Breast epithelium (tissue), 4 donors: ENCODE data around the gene BDNF. TPM values are rescaled to one million over a fixed set of nuclear protein-coding genes. Genes with fewer than 3 reads are reported as not detected.

ENCODE experiments used
- DNase-seq, 2 donors: peaks; one replicate each; pipeline ENCODE4 v3.0.0-alpha.2; 2019; ENCODE audit warnings: low spot score in 2 of 2
- H3K27ac ChIP-seq, 2 donors: fragments of 200-600 bp; sonication (generic) in 1 of 2; one replicate each; pipeline ENCODE4 v1.5.1; 2016 to 2019; ENCODE audit warnings: mild to moderate bottlenecking in 1 of 2
- H3K27me3 ChIP-seq, 2 donors: fragments of 200-600 bp; sonication (generic) in 1 of 2; one replicate each; pipeline versions ENCODE4 v1.5.1 to v1.6.0; 2017 to 2019; ENCODE audit warnings: control low read depth in 1 of 2, mild to moderate bottlenecking in 1 of 2
- H3K36me3 ChIP-seq: fragments of 200-600 bp; one replicate; pipeline ENCODE4 v1.5.1; 2019
- H3K4me1 ChIP-seq, 2 donors: fragments of 200-600 bp; sonication (generic); one replicate each; pipeline ENCODE4 v1.5.1; 2016 to 2019; ENCODE audit warnings: control low read depth in 1 of 2
- H3K4me3 ChIP-seq, 3 donors: fragments of 200-600 bp; sonication (generic); 1 replicate in 2 of 3; 2 replicates in 1 of 3; pipeline ENCODE4 v1.5.1; 2016 to 2019; ENCODE audit warnings: mild to moderate bottlenecking in 3 of 3, moderate library complexity in 2 of 3
- H3K9me3 ChIP-seq, 2 donors: fragments of 200-600 bp; sonication (generic) in 1 of 2; one replicate each; pipeline ENCODE4 v1.5.1; 2016 to 2019; ENCODE audit warnings: control low read depth in 1 of 2
- POLR2A ChIP-seq: fragments of 450-650 bp; IDR thresholded peaks from one replicate; pipeline ENCODE4 v1.6.1; 2016; ENCODE audit warnings: antibody characterized with exemption, mild to moderate bottlenecking, moderate library complexity
- POLR2AphosphoS5 ChIP-seq, 3 donors: sonication (generic); formaldehyde crosslinking; IDR thresholded peaks; one replicate each; pipeline ENCODE4 v1.6.1; 2017; ENCODE audit warnings: antibody characterized with exemption in 3 of 3
- intact Hi-C: fragments of 100-400 bp; cut with DNase I; formaldehyde crosslinking; loops from one replicate; pipeline ENCODE4 v1.15.1; 2023; ENCODE audit warnings: low total_unique reads
- total RNA-seq, 3 donors: library from RNA; depleted of rRNA; stranded (reverse); fragments of >200 nt; gene quantifications; one replicate each; pipeline ENCODE4 v1.1.0, GENCODE V29; 2016
- TF ChIP-seq, protein P1 (sequence below), 3 donors: fragments of 450-650 bp; IDR thresholded peaks; one replicate each; pipeline ENCODE4 v1.5.1; 2016 to 2017; ENCODE audit warnings: antibody characterized with exemption in 3 of 3, mild to moderate bottlenecking in 3 of 3, moderate library complexity in 3 of 3

BDNF gene
- total RNA-seq, 3 donors from 2014 or later: 0.44 to 0.66 TPM; not detected in 1

DNA sequence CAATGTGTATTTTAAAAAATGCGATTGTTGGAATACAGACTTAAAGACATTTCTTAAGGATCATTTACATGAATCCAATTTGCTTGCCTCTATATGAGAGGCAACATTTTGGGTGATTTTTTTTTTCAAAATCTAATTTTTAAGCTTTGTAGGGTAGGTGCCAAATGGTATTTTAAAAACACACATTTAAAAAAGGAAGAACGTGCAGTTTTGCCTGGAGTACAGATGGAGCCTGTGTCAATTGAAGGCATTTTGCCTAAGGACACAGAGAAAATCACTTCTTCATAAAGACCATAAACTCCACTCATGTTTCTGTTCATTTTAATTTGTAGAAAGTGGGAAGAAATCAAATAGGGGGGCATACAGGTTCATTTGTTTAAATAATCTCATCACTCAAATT lies 91.3 kb downstream of the BDNF start:
- Histone ChIP-seq H3K4me1 (no peaks in the 10 kb centered on the region), H3K27me3 (no peaks in the 10 kb centered on the region), H3K4me3 (no peak overlapping the region), H3K27ac (no peak overlapping the region), H3K36me3 (no peaks in the 10 kb centered on the region), H3K9me3 (no peaks in the 10 kb centered on the region)
- intact Hi-C loops: no loop called here
- DNase-seq: no peak
- TF ChIP-seq POLR2AphosphoS5 (IDR thresholded peaks at IDR 0.05) (no peak), POLR2A (no peak)
- TF ChIP-seq, protein P1, sequence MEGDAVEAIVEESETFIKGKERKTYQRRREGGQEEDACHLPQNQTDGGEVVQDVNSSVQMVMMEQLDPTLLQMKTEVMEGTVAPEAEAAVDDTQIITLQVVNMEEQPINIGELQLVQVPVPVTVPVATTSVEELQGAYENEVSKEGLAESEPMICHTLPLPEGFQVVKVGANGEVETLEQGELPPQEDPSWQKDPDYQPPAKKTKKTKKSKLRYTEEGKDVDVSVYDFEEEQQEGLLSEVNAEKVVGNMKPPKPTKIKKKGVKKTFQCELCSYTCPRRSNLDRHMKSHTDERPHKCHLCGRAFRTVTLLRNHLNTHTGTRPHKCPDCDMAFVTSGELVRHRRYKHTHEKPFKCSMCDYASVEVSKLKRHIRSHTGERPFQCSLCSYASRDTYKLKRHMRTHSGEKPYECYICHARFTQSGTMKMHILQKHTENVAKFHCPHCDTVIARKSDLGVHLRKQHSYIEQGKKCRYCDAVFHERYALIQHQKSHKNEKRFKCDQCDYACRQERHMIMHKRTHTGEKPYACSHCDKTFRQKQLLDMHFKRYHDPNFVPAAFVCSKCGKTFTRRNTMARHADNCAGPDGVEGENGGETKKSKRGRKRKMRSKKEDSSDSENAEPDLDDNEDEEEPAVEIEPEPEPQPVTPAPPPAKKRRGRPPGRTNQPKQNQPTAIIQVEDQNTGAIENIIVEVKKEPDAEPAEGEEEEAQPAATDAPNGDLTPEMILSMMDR (IDR thresholded peaks at IDR 0.05): no peak

DNA sequence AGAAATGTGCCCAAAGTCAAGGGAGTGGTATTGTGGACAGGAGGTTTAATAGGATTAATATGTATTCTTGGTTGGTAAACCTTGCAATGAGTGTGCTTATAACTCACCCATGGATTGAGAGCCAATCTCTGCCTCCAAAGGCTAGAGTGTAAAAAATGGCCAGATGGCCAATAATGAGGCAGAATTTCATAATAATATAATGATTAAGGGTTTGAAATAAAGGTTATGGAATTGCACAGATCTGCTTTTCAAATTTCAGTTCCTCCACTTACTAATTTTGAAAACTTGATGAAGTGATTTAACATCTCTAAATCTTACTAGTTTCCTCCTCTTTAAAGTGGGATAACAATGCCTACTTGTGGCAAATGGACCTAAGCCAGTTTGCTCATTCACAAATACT lies 94.8 kb downstream of the BDNF start:
- Histone ChIP-seq H3K9me3 (no peaks in the 10 kb centered on the region), H3K4me3 (no peak overlapping the region), H3K27ac (no peak overlapping the region), H3K4me1 (no peaks in the 10 kb centered on the region), H3K36me3 (no peaks in the 10 kb centered on the region), H3K27me3 (no peaks in the 10 kb centered on the region)
- TF ChIP-seq POLR2A (no peak), POLR2AphosphoS5 (IDR thresholded peaks at IDR 0.05) (no peak)
- TF ChIP-seq, protein P1 (IDR thresholded peaks at IDR 0.05): no peak
- intact Hi-C loops: no loop called here
- DNase-seq: no peak

Other genes starting within 250 kb of the BDNF start
- 10 to 100 TPM; 28.5 to 93.7 (median 34.2) TPM for gene LGR4, start 227.7 kb downstream of the BDNF start, total RNA-seq
- 10 to 100 TPM; 26.6 to 43.8 (median 38.0) TPM for gene LIN7C, start 193.7 kb downstream of the BDNF start, total RNA-seq